ENCODE data around the gene PCDHGA11.

GRCh38 chr5:141398608-141399007 is 22.2 kb upstream of the PCDHGA11 start:
- TF ChIP-seq CTCF (conservative IDR thresholded peaks at IDR 0.05; ENCODE audit: low read depth, low read length) (no peak), EZH2 (IDR thresholded peaks at IDR 0.05; ENCODE audit: low read length, unreplicated experiment) (no peak)

All from PC-3 (cell line).